A673 (cell line): ENCODE measurements around the gene FOXE3.

ENCODE experiments used
- CTCF ChIP-seq: fragments of 300-800, 200-600 bp; sonication (generic); conservative IDR thresholded peaks from 2 replicates; pipeline ENCODE4 v1.5.1; 2017; ENCODE audit warnings: low read depth, mild to moderate bottlenecking, antibody characterized with exemption, low read length, moderate library complexity, mixed read lengths
- EZH2 ChIP-seq: fragments of 200-600 bp; sonication (generic); IDR thresholded peaks from 2 replicates; pipeline ENCODE4 v1.6.1; 2017; ENCODE audit warnings: borderline replicate concordance, low read depth, mild to moderate bottlenecking, mixed read lengths, antibody characterized with exemption, low read length; ENCODE audit not compliant: poor library complexity, severe bottlenecking

GRCh38 chr1:47431534-47431933, 15.4 kb downstream of the FOXE3 start:
- no peak for TF ChIP-seq CTCF
- TF ChIP-seq EZH2 = no peak
